IMR-90 (cell line): ENCODE measurements around the gene INPP5B. TPM values are rescaled to one million over a fixed set of nuclear protein-coding genes. Genes with fewer than 3 reads are reported as not detected.

Experiments
- ATAC-seq: fragments of 200-7000 bp; cut with Tn5 transposase; 2 replicates; pipeline ENCODE4 v1.9.1; 2020; ENCODE audit warnings: low read depth, mild to moderate bottlenecking, moderate library complexity
- BruUV-seq: library from RNA; stranded (reverse); fragments of 400-500 nt; replicated peaks from 2 replicates; lab custom pipeline; 2021; lab: Mats Ljungman, UMichigan
- CTCF ChIA-PET: fragments of 300-600 bp; formaldehyde crosslinking; extraction: SDS; loops from one replicate; lab custom pipeline; 2021; ENCODE audit warnings: antibody characterized with exemption; lab: Yijun Ruan, JAX
- POLR2A ChIA-PET: fragments of 300-600 bp; sonication (Branson Sonifier 250); formaldehyde crosslinking; loops from one replicate; lab custom pipeline; 2022; ENCODE audit warnings: antibody characterized with exemption; ENCODE audit not compliant: unreplicated experiment; lab: Charles Lee
- DNase-seq: peaks from one replicate; pipeline ENCODE4 v3.0.0; 2013
- H2AFZ ChIP-seq: replicated peaks from 2 replicates; pipeline ENCODE3; 2013; ENCODE audit warnings: low read length, mild to moderate bottlenecking; ENCODE audit not compliant: poor library complexity
- H2AK5ac ChIP-seq: 2 replicates; pipeline ENCODE4 v1.6.1; 2013; ENCODE audit warnings: low read depth, low read length, inconsistent platforms
- H2AK9ac ChIP-seq: replicated peaks from 2 replicates; pipeline ENCODE3; 2013; ENCODE audit warnings: mild to moderate bottlenecking, low read depth, low read length, moderate library complexity; ENCODE audit not compliant: poor library complexity
- H2BK120ac ChIP-seq: 2 replicates; pipeline ENCODE4 v1.6.1; 2013; ENCODE audit warnings: low read depth, low read length, inconsistent platforms
- H2BK15ac ChIP-seq: 3 replicates; pipeline ENCODE4 v1.6.1; 2013; ENCODE audit warnings: low read depth, low read length, inconsistent platforms
- H2BK20ac ChIP-seq: 2 replicates; pipeline ENCODE4 v1.6.1; 2013; ENCODE audit warnings: low read depth, mild to moderate bottlenecking, inconsistent platforms, low read length, moderate library complexity
- H2BK5ac ChIP-seq: 2 replicates; pipeline ENCODE4 v1.6.1; 2013; ENCODE audit warnings: mild to moderate bottlenecking, low read depth, low read length, inconsistent platforms; ENCODE audit not compliant: poor library complexity, severe bottlenecking
- H3K14ac ChIP-seq: replicated peaks from 2 replicates; pipeline ENCODE4 v1.6.1; 2013; ENCODE audit warnings: low read depth, low read length, inconsistent platforms
- H3K18ac ChIP-seq: 2 replicates; pipeline ENCODE4 v1.6.1; 2013; ENCODE audit warnings: low read depth, low read length, control low read depth
- H3K23ac ChIP-seq: 2 replicates; pipeline ENCODE4 v1.6.1; 2013; ENCODE audit warnings: low read depth, low read length, inconsistent platforms
- H3K27ac ChIP-seq: 2 replicates; pipeline ENCODE4 v1.5.1; 2013; ENCODE audit warnings: mild to moderate bottlenecking, control low read depth, low read length; ENCODE audit not compliant: insufficient read depth
- H3K27me3 ChIP-seq: 2 replicates; pipeline ENCODE4 v1.6.1; 2013; ENCODE audit warnings: low read length; ENCODE audit not compliant: control insufficient read depth, insufficient read depth
- H3K36me3 ChIP-seq: 2 replicates; pipeline ENCODE4 v1.6.1; 2013; ENCODE audit warnings: low read length, mixed read lengths; ENCODE audit not compliant: control insufficient read depth, insufficient read depth
- H3K4ac ChIP-seq: 2 replicates; pipeline ENCODE4 v1.6.1; 2013; ENCODE audit warnings: low read depth, low read length, inconsistent platforms
- H3K4me1 ChIP-seq: 2 replicates; pipeline ENCODE4 v1.6.1; 2013; ENCODE audit warnings: low read length, mixed read lengths; ENCODE audit not compliant: control insufficient read depth, insufficient read depth
- H3K4me2 ChIP-seq: 2 replicates; pipeline ENCODE4 v1.6.1; 2013; ENCODE audit warnings: low read depth, mild to moderate bottlenecking, control low read depth, low read length, moderate library complexity
- H3K4me3 ChIP-seq: 2 replicates; pipeline ENCODE4 v1.5.1; 2013; ENCODE audit warnings: low read depth, mild to moderate bottlenecking, control low read depth, low read length, moderate library complexity; ENCODE audit not compliant: insufficient read depth
- H3K56ac ChIP-seq: 2 replicates; pipeline ENCODE4 v1.6.1; 2013; ENCODE audit warnings: low read length, inconsistent platforms; ENCODE audit not compliant: insufficient read depth; ENCODE audit errors: extremely low read depth
- H3K79me1 ChIP-seq, 2 experiments: 2 replicates each; pipeline ENCODE4 v1.6.1; 2013; ENCODE audit warnings: low read length in 2 of 2, inconsistent platforms in 1 of 2, low read depth in 1 of 2
- H3K9ac ChIP-seq: 2 replicates; pipeline ENCODE4 v1.6.1; 2013; ENCODE audit warnings: low read depth, low read length, control low read depth
- H3K9me1 ChIP-seq: 2 replicates; pipeline ENCODE4 v1.6.1; 2013; ENCODE audit warnings: low read length, inconsistent platforms; ENCODE audit not compliant: insufficient read depth
- H3K9me3 ChIP-seq: 2 replicates; pipeline ENCODE4 v1.6.1; 2013; ENCODE audit warnings: low read length; ENCODE audit not compliant: control insufficient read depth, insufficient read depth
- H4K20me1 ChIP-seq: 2 replicates; pipeline ENCODE4 v1.6.1; 2013; ENCODE audit warnings: low read length, inconsistent platforms; ENCODE audit not compliant: insufficient read depth
- H4K5ac ChIP-seq: 2 replicates; pipeline ENCODE4 v1.6.1; 2013; ENCODE audit warnings: mild to moderate bottlenecking, low read depth, low read length, control low read depth
- H4K8ac ChIP-seq, 2 experiments: 2 replicates each; pipeline ENCODE4 v1.6.1; 2013; ENCODE audit warnings: low read depth in 2 of 2, low read length in 2 of 2, control low read depth in 1 of 2, inconsistent platforms in 1 of 2
- H4K91ac ChIP-seq: 2 replicates; pipeline ENCODE4 v1.6.1; 2013; ENCODE audit warnings: low read depth, low read length, inconsistent platforms; ENCODE audit not compliant: insufficient read depth
- ELK1 ChIP-seq: fragments of 150-350 bp; IDR thresholded peaks from 2 replicates; pipeline ENCODE4 v1.6.1; 2016; ENCODE audit warnings: low read depth, mild to moderate bottlenecking, low read length, moderate library complexity, borderline replicate concordance
- WGBS, 2 experiments: methylation state at CpG; one replicate each; pipeline versions ENCODE4 v1.1.5 to v1.1.7; 2013; ENCODE audit warnings: missing lambda C conversion rate in 2 of 2; ENCODE audit not compliant: insufficient read length in 1 of 2; ENCODE audit errors: extremely low coverage in 2 of 2; 5-methylcytosine and 5-hydroxymethylcytosine counted together
- dilution Hi-C: fragments of 300-500 bp; cut with HindIII; formaldehyde crosslinking; loops from one replicate; pipeline ENCODE4 v1.14.3; 2018; ENCODE audit warnings: low sequenced_read_pairs; ENCODE audit not compliant: unreplicated experiment
- in situ Hi-C: fragments of 300-500 bp; cut with MboI; formaldehyde crosslinking; loops from 3 replicates; pipeline ENCODE4 v1.14.3; 2019; ENCODE audit warnings: low sequenced_read_pairs, inconsistent platforms, mixed read lengths
- intact Hi-C: fragments of 100-400 bp; cut with micrococcal nuclease; formaldehyde crosslinking; loops from 2 replicates; pipeline ENCODE4 v1.10.0; 2022
- polyA plus RNA-seq, 3 experiments: library from polyadenylated mRNA; depleted of rRNA; stranded (reverse); fragments of >200 nt; gene quantifications; 2 replicates each; pipeline ENCODE4 v1.2.3, GENCODE V29; 2012; ENCODE audit warnings: low replicate concordance in 1 of 3
- total RNA-seq: library from RNA; depleted of rRNA; stranded (reverse); fragments of >200 nt; gene quantifications from 2 replicates; pipeline ENCODE4 v1.2.3, GENCODE V29; 2012
- TF ChIP-seq, protein P1 (sequence below): conservative IDR thresholded peaks from 2 replicates; pipeline ENCODE4 v1.5.1; 2012; ENCODE audit warnings: mild to moderate bottlenecking, low read depth, low read length, improper control_type of control experiment

Gene INPP5B
- total and polyA plus RNA-seq, 2 of the 4 experiments (the other 2 are of a cell fraction) = 9.4 to 20.4 TPM

- Histone ChIP-seq H3K4ac (no peak overlapping the region), H2BK15ac (no peak overlapping the region), H2BK120ac (no peak overlapping the region), H3K23ac (no peak overlapping the region), H3K4me1 (no peaks in the 10 kb centered on the region), H2AFZ (no peak overlapping the region), H3K14ac (no peak overlapping the region), H2BK5ac (no peak overlapping the region), H3K27ac (no peak overlapping the region), H3K9me3 (no peaks in the 10 kb centered on the region), H3K79me1 (peaks cover 22 to 23% of the 10 kb centered on the region in 2 experiments), H4K5ac (no peak overlapping the region), H4K20me1 (no peaks in the 10 kb centered on the region; the same call in 1 of the 2 replicates), H2BK20ac (no peak overlapping the region), H3K4me3 (no peak overlapping the region), H3K4me2 (no peak overlapping the region), H3K18ac (no peak overlapping the region), H2AK5ac (no peak overlapping the region), H3K27me3 (no peaks in the 10 kb centered on the region), H3K56ac (no peak overlapping the region), H4K8ac (no peak overlapping the region), H3K9ac (no peak overlapping the region), H4K91ac (no peak overlapping the region), H3K9me1 (no peaks in the 10 kb centered on the region), H3K36me3 (peaks cover 20% of the 10 kb centered on the region), H2AK9ac (no peak overlapping the region)
- DNase-seq = no peak
- no TSS peak for BruUV-seq
- intact Hi-C loops (no loop called here), in situ Hi-C loops (no loop called here), dilution Hi-C loops (no loop called here)
- no peak for ATAC-seq
- no CpG with 5 or more reads among the region's 1 CpG for WGBS, 2 experiments
- ChIA-PET CTCF (no interaction called here), POLR2A (no interaction called here)
- TF ChIP-seq, protein P1, sequence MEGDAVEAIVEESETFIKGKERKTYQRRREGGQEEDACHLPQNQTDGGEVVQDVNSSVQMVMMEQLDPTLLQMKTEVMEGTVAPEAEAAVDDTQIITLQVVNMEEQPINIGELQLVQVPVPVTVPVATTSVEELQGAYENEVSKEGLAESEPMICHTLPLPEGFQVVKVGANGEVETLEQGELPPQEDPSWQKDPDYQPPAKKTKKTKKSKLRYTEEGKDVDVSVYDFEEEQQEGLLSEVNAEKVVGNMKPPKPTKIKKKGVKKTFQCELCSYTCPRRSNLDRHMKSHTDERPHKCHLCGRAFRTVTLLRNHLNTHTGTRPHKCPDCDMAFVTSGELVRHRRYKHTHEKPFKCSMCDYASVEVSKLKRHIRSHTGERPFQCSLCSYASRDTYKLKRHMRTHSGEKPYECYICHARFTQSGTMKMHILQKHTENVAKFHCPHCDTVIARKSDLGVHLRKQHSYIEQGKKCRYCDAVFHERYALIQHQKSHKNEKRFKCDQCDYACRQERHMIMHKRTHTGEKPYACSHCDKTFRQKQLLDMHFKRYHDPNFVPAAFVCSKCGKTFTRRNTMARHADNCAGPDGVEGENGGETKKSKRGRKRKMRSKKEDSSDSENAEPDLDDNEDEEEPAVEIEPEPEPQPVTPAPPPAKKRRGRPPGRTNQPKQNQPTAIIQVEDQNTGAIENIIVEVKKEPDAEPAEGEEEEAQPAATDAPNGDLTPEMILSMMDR = no peak
- TF ChIP-seq ELK1 = no peak
These were observed 40.8 kb upstream of the INPP5B start for GRCh38 chr1:37987679-37988078.
